GM12865 (cell line): ENCODE measurements around the gene TRMT61A.
"Not testable (repeated sequence)": the region's sequence is repeated elsewhere in the genome, so short reads cannot be mapped to it uniquely, and the experiment has no call there.

Experiments
- DNase-seq: peaks from one replicate; pipeline ENCODE4 v3.0.0; 2010; ENCODE audit warnings: low read depth
- H3K4me3 ChIP-seq: 2 replicates; pipeline ENCODE4 v1.5.1; 2011; ENCODE audit warnings: mild to moderate bottlenecking, low read depth, low read length, control low read depth
- CTCF ChIP-seq: IDR thresholded peaks from 2 replicates; pipeline ENCODE4 v1.5.1; 2011; ENCODE audit warnings: low read length, control low read depth, low read depth, inconsistent platforms; ENCODE audit not compliant: insufficient read depth; ENCODE audit errors: missing control alignments

Gene TRMT61A

GRCh38 chr14:103524002-103524935, 4.7 kb upstream of the TRMT61A start:
- no peak for DNase-seq
- no peak for TF ChIP-seq CTCF
- H3K4me3 ChIP-seq, result no peak overlapping the region

GRCh38 chr14:103525430-103526246, 3.4 kb upstream of the TRMT61A start:
- not testable (repeated sequence) for DNase-seq, H3K4me3 ChIP-seq

- H3K4me3 ChIP-seq, result no peak overlapping the region
- no peak for TF ChIP-seq CTCF
- no peak for DNase-seq
These were observed 2.6 kb upstream of the TRMT61A start for GRCh38 chr14:103526247-103526913.

GRCh38 chr14:103526914-103527248, 2.1 kb upstream of the TRMT61A start:
- no peak for TF ChIP-seq CTCF
- DNase-seq, result no peak
- no peak overlapping the region for H3K4me3 ChIP-seq

GRCh38 chr14:103527408-103528145, 1.4 kb upstream of the TRMT61A start:
- H3K4me3 ChIP-seq, result peak overlapping the region; percentile 67
- no peak for TF ChIP-seq CTCF
- DNase-seq, result peak; percentile 81

GRCh38 chr14:103528146-103528586, 830 bp upstream of the TRMT61A start:
- no peak for DNase-seq
- TF ChIP-seq CTCF, result no peak
- peak overlapping the region; percentile 67 for H3K4me3 ChIP-seq
